ENCODE results near the gene ATP5IF1. TPM values are rescaled to one million over a fixed set of nuclear protein-coding genes. Genes with fewer than 3 reads are reported as not detected.

The ATP5IF1 gene
- total RNA-seq, 6 donors from 2014 or later = 86.1 to 320 (median 186) TPM

GRCh38 chr1:28194326-28195035 lies 41.4 kb upstream of the ATP5IF1 start:
- peak overlapping the region in 1 of 4 donors; percentile 44 for H3K27ac ChIP-seq
- H3K27me3 ChIP-seq = no peaks in the 10 kb centered on the region
- 84% methylated on average over 6 to 8 of the region's 8 CpGs for WGBS, 2 donors
- TF ChIP-seq POLR2A (IDR thresholded peaks at IDR 0.05) (no peak), POLR2AphosphoS5 (IDR thresholded peaks at IDR 0.05) (no peak), CTCF (IDR thresholded peaks at IDR 0.05) (no peak), EP300 (IDR thresholded peaks at IDR 0.05) (no peak)
- H3K4me1 ChIP-seq = peaks cover 0 to 15% (median 3%) of the 10 kb centered on the region in 4 donors
- DNase-seq (no peak), ATAC-seq (ENCODE audit: low FRiP score in 2 of 2) (peak in 1 of 2 donors; percentile 5)
- H3K4me3 ChIP-seq = no peak overlapping the region
- peaks cover 0 to 22% (median 15%) of the 10 kb centered on the region in 4 donors for H3K36me3 ChIP-seq
- H3K9me3 ChIP-seq = no peaks in the 10 kb centered on the region

DNA sequence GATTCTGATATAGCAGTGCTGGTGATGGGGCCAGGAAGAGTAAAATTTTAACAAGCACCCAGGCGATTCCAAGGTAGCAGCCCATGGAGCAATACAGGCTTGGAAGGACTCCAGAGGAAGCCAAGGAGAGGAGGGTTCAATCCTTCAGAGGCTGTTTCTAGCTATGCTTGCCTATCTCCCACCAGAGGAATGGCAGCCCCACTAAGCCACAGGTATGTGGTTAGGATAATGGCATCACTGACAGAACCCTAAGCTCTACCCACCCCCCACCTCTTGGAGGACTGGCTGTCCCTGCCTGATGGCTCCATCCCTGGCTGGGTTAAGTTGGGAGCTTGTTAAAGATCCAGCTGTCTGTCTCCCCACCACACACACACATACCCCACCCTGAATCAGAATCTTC lies 40.1 kb upstream of the ATP5IF1 start:
- ATAC-seq (ENCODE audit: low FRiP score in 2 of 2) = no peak
- H3K36me3 ChIP-seq = peaks cover 4 to 35% (median 28%) of the 10 kb centered on the region in 4 donors
- H3K27me3 ChIP-seq = no peaks in the 10 kb centered on the region
- H3K4me3 ChIP-seq = no peak overlapping the region
- no peak for DNase-seq
- no peaks in the 10 kb centered on the region for H3K9me3 ChIP-seq
- 86 to 95% methylated on average over 1 of the region's 1 CpG for WGBS, 2 donors
- H3K27ac ChIP-seq = no peak overlapping the region
- no peak for TF ChIP-seq CTCF (IDR thresholded peaks at IDR 0.05)
- TF ChIP-seq POLR2A (IDR thresholded peaks at IDR 0.05) = no peak
- no peak for TF ChIP-seq POLR2AphosphoS5 (IDR thresholded peaks at IDR 0.05)
- TF ChIP-seq EP300 (IDR thresholded peaks at IDR 0.05) = no peak
- peaks cover 0 to 8% (median 3%) of the 10 kb centered on the region in 4 donors for H3K4me1 ChIP-seq

DNA sequence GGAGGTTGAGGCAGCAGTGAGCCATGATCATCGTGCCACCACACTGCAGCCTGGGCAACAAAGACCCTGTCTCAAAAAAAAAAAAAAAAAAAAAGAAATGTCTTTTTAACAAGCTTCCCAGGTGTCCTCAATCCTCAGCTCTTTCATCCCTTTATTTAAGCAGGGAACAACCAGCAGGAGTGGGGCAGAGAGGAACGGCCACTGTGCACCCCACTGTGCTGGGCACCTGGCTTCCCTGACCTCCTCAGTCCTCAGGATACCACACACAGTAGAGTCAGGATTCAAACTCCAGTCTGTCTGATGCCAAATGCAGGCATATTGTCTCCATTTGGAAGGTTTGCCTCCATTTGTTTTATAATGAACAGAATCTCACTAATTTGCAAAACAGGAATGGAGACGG lies 39.6 kb upstream of the ATP5IF1 start:
- Histone ChIP-seq H3K36me3 (peaks cover 4 to 41% (median 33%) of the 10 kb centered on the region in 4 donors), H3K27me3 (no peaks in the 10 kb centered on the region), H3K4me1 (peaks cover 0 to 7% (median 2%) of the 10 kb centered on the region in 4 donors), H3K27ac (no peak overlapping the region), H3K4me3 (no peak overlapping the region), H3K9me3 (no peaks in the 10 kb centered on the region)
- TF ChIP-seq POLR2A (IDR thresholded peaks at IDR 0.05) = no peak
- no peak for TF ChIP-seq CTCF (IDR thresholded peaks at IDR 0.05)
- no peak for TF ChIP-seq EP300 (IDR thresholded peaks at IDR 0.05)
- TF ChIP-seq POLR2AphosphoS5 (IDR thresholded peaks at IDR 0.05) = no peak
- no peak for DNase-seq
- ATAC-seq (ENCODE audit: low FRiP score in 2 of 2) = no peak
- 86 to 89% methylated on average over 3 of the region's 3 CpGs for WGBS, 2 donors

- WGBS, 2 donors = 92 to 98% methylated on average over 12 of the region's 12 CpGs
- Histone ChIP-seq H3K36me3 (peaks cover 8 to 55% (median 46%) of the 10 kb centered on the region in 4 donors), H3K27me3 (no peaks in the 10 kb centered on the region), H3K27ac (no peak overlapping the region), H3K4me3 (no peak overlapping the region), H3K9me3 (no peaks in the 10 kb centered on the region), H3K4me1 (peaks cover 0 to 7% (median 2%) of the 10 kb centered on the region in 4 donors)
- ATAC-seq (ENCODE audit: low FRiP score in 2 of 2) = no peak
- TF ChIP-seq POLR2AphosphoS5 (IDR thresholded peaks at IDR 0.05) = no peak
- TF ChIP-seq CTCF (IDR thresholded peaks at IDR 0.05) = no peak
- TF ChIP-seq EP300 (IDR thresholded peaks at IDR 0.05) = no peak
- no peak for TF ChIP-seq POLR2A (IDR thresholded peaks at IDR 0.05)
- no peak for DNase-seq
Observed at GRCh38 chr1:28197682-28198415, 38.1 kb upstream of the ATP5IF1 start.

All from upper lobe of left lung (tissue), 6 donors.